ENCODE measurements around the gene CDK5R2.

GRCh38 chr2:218990052-218990451 is 30.6 kb downstream of the CDK5R2 start:
- TF ChIP-seq RAD21 (conservative IDR thresholded peaks at IDR 0.05) (no peak), CTCF (IDR thresholded peaks at IDR 0.05; ENCODE audit: poor library complexity, severe bottlenecking) (no peak), POLR2AphosphoS5 (IDR thresholded peaks at IDR 0.05) (no peak), SMC3 (conservative IDR thresholded peaks at IDR 0.05; ENCODE audit: poor library complexity) (no peak), EZH2 (IDR thresholded peaks at IDR 0.05; ENCODE audit: borderline replicate concordance, insufficient read depth, low read length, poor library complexity, severe bottlenecking) (no peak), EP300 (conservative IDR thresholded peaks at IDR 0.05; ENCODE audit: poor library complexity, severe bottlenecking) (no peak), TAF1 (IDR thresholded peaks at IDR 0.05; ENCODE audit: low read depth) (no peak), REST (IDR thresholded peaks at IDR 0.05; ENCODE audit: borderline replicate concordance) (no peak)

Measured in neural cell (in vitro differentiated cells).